Fibroblast of lung (primary cell): ENCODE results near the gene CCDC71. TPM values are rescaled to one million over a fixed set of nuclear protein-coding genes. Genes with fewer than 3 reads are reported as not detected.

Source experiments
- DNase-seq, 2 donors: peaks; one replicate each; pipeline versions ENCODE4 v3.0.0 to v3.0.0-alpha.2; 2010; ENCODE audit warnings: low read depth in 2 of 2
- H2AFZ ChIP-seq: 2 replicates; pipeline ENCODE4 v1.5.1; 2012; ENCODE audit warnings: low read length, control low read depth, inconsistent platforms
- H3K27ac ChIP-seq: 2 replicates; pipeline ENCODE4 v1.5.1; 2011; ENCODE audit warnings: low read length, control low read depth; ENCODE audit not compliant: insufficient read depth
- H3K27me3 ChIP-seq: 2 replicates; pipeline ENCODE4 v1.5.1; 2011; ENCODE audit warnings: mild to moderate bottlenecking, low read length; ENCODE audit not compliant: control insufficient read depth, insufficient read depth
- H3K36me3 ChIP-seq: 2 replicates; pipeline ENCODE4 v1.5.1; 2011; ENCODE audit warnings: low read length; ENCODE audit not compliant: control insufficient read depth, insufficient read depth
- H3K4me1 ChIP-seq: 2 replicates; pipeline ENCODE4 v1.5.1; 2011; ENCODE audit warnings: low read length; ENCODE audit not compliant: control insufficient read depth, insufficient read depth; ENCODE audit errors: extremely low read depth
- H3K4me2 ChIP-seq: 2 replicates; pipeline ENCODE4 v1.5.1; 2011; ENCODE audit warnings: low read length, control low read depth; ENCODE audit not compliant: insufficient read depth; ENCODE audit errors: extremely low read depth
- H3K4me3 ChIP-seq, 4 experiments: fragments of 200-600 bp in 1 of 4; sonication (generic) in 1 of 4; replicated peaks in 1 of 4; 2 replicates each; pipeline ENCODE4 v1.5.1; 2011 to 2016; ENCODE audit warnings: low read length in 4 of 4, low read depth in 3 of 4, mild to moderate bottlenecking in 3 of 4, control low read depth in 2 of 4, inconsistent platforms in 1 of 4, mixed read lengths in 1 of 4; ENCODE audit not compliant: insufficient read depth in 1 of 4; ENCODE audit errors: control extremely low read depth in 1 of 4
- H3K79me2 ChIP-seq: 2 replicates; pipeline ENCODE4 v1.5.1; 2012; ENCODE audit warnings: mild to moderate bottlenecking, low read length, inconsistent platforms; ENCODE audit not compliant: control insufficient read depth, insufficient read depth
- H3K9ac ChIP-seq: 2 replicates; pipeline ENCODE4 v1.5.1; 2011; ENCODE audit warnings: mild to moderate bottlenecking, low read length, control low read depth; ENCODE audit not compliant: insufficient read depth
- H3K9me3 ChIP-seq: 2 replicates; pipeline ENCODE4 v1.5.1; 2012; ENCODE audit warnings: low read depth, low read length; ENCODE audit not compliant: control insufficient read depth, insufficient read depth
- H4K20me1 ChIP-seq: 2 replicates; pipeline ENCODE4 v1.5.1; 2011; ENCODE audit warnings: low read length; ENCODE audit not compliant: control insufficient read depth, insufficient read depth; ENCODE audit errors: extremely low read depth
- CTCF ChIP-seq, 2 donors: IDR thresholded peaks in 1 of 2; conservative IDR thresholded peaks in 1 of 2; 1 replicate in 1 of 2; 2 replicates in 1 of 2; pipeline ENCODE4 v1.5.1; 2011 to 2012; ENCODE audit warnings: low read length in 2 of 2, control low read depth in 1 of 2, inconsistent platforms in 1 of 2, low read depth in 1 of 2, mild to moderate bottlenecking in 1 of 2
- EZH2 ChIP-seq: IDR thresholded peaks from 2 replicates; pipeline ENCODE4 v1.5.1; 2012; ENCODE audit warnings: low read length, control low read depth, mild to moderate bottlenecking; ENCODE audit errors: missing control alignments
- polyA plus RNA-seq, 2 donors: library from polyadenylated mRNA; depleted of rRNA in 1 of 2; stranded (reverse) in 1 of 2; unstranded in 1 of 2; fragments of >200 nt; gene quantifications; 2 replicates each; pipeline ENCODE4 v1.2.1, GENCODE V29; 2011 to 2012; ENCODE audit warnings: missing spikeins in 1 of 2
- total RNA-seq: library from RNA; depleted of rRNA; stranded (reverse); fragments of >200 nt; gene quantifications from 2 replicates; pipeline ENCODE4 v1.2.1, GENCODE V29; 2014

CCDC71 gene
- total and polyA plus RNA-seq, 2 donors (not counting 1 experiment from before 2014, with no cell fraction given), result 13.0 to 17.8 TPM

- Histone ChIP-seq H3K4me2 (no peak overlapping the region), H4K20me1 (no peaks in the 10 kb centered on the region), H3K36me3 (peaks cover 13% of the 10 kb centered on the region), H3K9me3 (no peaks in the 10 kb centered on the region), H3K4me3 (no peak overlapping the region), H3K9ac (no peak overlapping the region), H3K27me3 (no peaks in the 10 kb centered on the region), H2AFZ (no peak overlapping the region), H3K79me2 (peaks cover 4% of the 10 kb centered on the region), H3K27ac (no peak overlapping the region), H3K4me1 (peaks cover 12% of the 10 kb centered on the region)
- no peak for TF ChIP-seq EZH2
- no peak for TF ChIP-seq CTCF (conservative IDR thresholded peaks at IDR 0.05 in 1 of 2, IDR thresholded peaks at IDR 0.05 in 1 of 2; ENCODE audit: low read depth in 1 of 2, low read length in 2 of 2)
- DNase-seq, result no peak
Observed at GRCh38 chr3:49177073-49177472, 10.9 kb upstream of the CCDC71 start.

- no peaks in the 10 kb centered on the region for H4K20me1 ChIP-seq
- no peak overlapping the region for H2AFZ ChIP-seq
- H3K9ac ChIP-seq, result no peak overlapping the region
- H3K27ac ChIP-seq, result no peak overlapping the region
- H3K4me2 ChIP-seq, result no peak overlapping the region
- peaks cover 15% of the 10 kb centered on the region for H3K4me1 ChIP-seq
- no peak overlapping the region for H3K4me3 ChIP-seq
- H3K79me2 ChIP-seq, result peaks cover 6% of the 10 kb centered on the region
- TF ChIP-seq CTCF (conservative IDR thresholded peaks at IDR 0.05 in 1 of 2, IDR thresholded peaks at IDR 0.05 in 1 of 2; ENCODE audit: low read depth in 1 of 2, low read length in 2 of 2) (no peak), EZH2 (no peak)
- no peaks in the 10 kb centered on the region for H3K9me3 ChIP-seq
- H3K27me3 ChIP-seq, result no peaks in the 10 kb centered on the region
- no peak for DNase-seq
- peaks cover 13% of the 10 kb centered on the region for H3K36me3 ChIP-seq
Observed at GRCh38 chr3:49175530-49175929, 9.4 kb upstream of the CCDC71 start.

GRCh38 chr3:49174397-49174985, 8.4 kb upstream of the CCDC71 start:
- Histone ChIP-seq H3K36me3 (peaks cover 13% of the 10 kb centered on the region), H3K4me3 (no peak overlapping the region), H4K20me1 (no peaks in the 10 kb centered on the region), H3K79me2 (peaks cover 6% of the 10 kb centered on the region), H3K27ac (no peak overlapping the region), H2AFZ (no peak overlapping the region), H3K4me1 (peaks cover 16% of the 10 kb centered on the region), H3K9ac (no peak overlapping the region), H3K4me2 (no peak overlapping the region), H3K27me3 (no peaks in the 10 kb centered on the region), H3K9me3 (no peaks in the 10 kb centered on the region)
- no peak for DNase-seq
- TF ChIP-seq CTCF (conservative IDR thresholded peaks at IDR 0.05 in 1 of 2, IDR thresholded peaks at IDR 0.05 in 1 of 2; ENCODE audit: low read depth in 1 of 2, low read length in 2 of 2) (no peak), EZH2 (no peak)
